Loucy (cell line): Measurements from ENCODE around the gene ATP8B2.

ENCODE experiments used
- H2AFZ ChIP-seq: fragments of 200-600 bp; sonication (generic); 2 replicates; pipeline ENCODE4 v1.6.0; 2016; ENCODE audit warnings: antibody characterized with exemption, mild to moderate bottlenecking, low read length, moderate library complexity
- H3F3A ChIP-seq: fragments of 200-600 bp; 2 replicates; pipeline ENCODE4 v1.6.0; 2016; ENCODE audit warnings: antibody characterized with exemption, low read depth, mild to moderate bottlenecking
- H3K27me3 ChIP-seq: fragments of 200-600 bp; sonication (generic); 2 replicates; pipeline ENCODE4 v1.6.1; 2014; ENCODE audit warnings: low read length, mild to moderate bottlenecking; ENCODE audit not compliant: insufficient read depth, poor library complexity, severe bottlenecking
- H3K36me3 ChIP-seq: fragments of 200-600 bp; sonication (generic); 2 replicates; pipeline ENCODE4 v1.6.1; 2016; ENCODE audit warnings: low read length; ENCODE audit not compliant: insufficient read depth
- H3K4me1 ChIP-seq: fragments of 200-600 bp; sonication (generic); 2 replicates; pipeline ENCODE4 v1.5.1; 2014; ENCODE audit warnings: low read length, mild to moderate bottlenecking; ENCODE audit not compliant: insufficient read depth, poor library complexity, severe bottlenecking
- H3K4me2 ChIP-seq: fragments of 200-600 bp; sonication (generic); 2 replicates; pipeline ENCODE4 v1.6.0; 2014; ENCODE audit warnings: antibody characterized with exemption, low read length, low read depth, mild to moderate bottlenecking; ENCODE audit not compliant: poor library complexity, severe bottlenecking
- H3K4me3 ChIP-seq: fragments of 200-600 bp; sonication (generic); 2 replicates; pipeline ENCODE4 v1.5.1; 2014; ENCODE audit warnings: low read length, mild to moderate bottlenecking, mixed read lengths; ENCODE audit not compliant: poor library complexity, severe bottlenecking
- H3K79me2 ChIP-seq: fragments of 200-600 bp; sonication (generic); 2 replicates; pipeline ENCODE4 v1.6.1; 2014; ENCODE audit warnings: low read length; ENCODE audit not compliant: insufficient read depth
- H3K9ac ChIP-seq: fragments of 200-600 bp; sonication (generic); 2 replicates; pipeline ENCODE4 v1.6.0; 2014; ENCODE audit warnings: mild to moderate bottlenecking, low read depth, low read length, moderate library complexity; ENCODE audit not compliant: poor library complexity, severe bottlenecking
- H3K9me2 ChIP-seq: fragments of 200-600 bp; sonication (generic); replicated peaks from 2 replicates; pipeline ENCODE4 v1.6.1; 2016; ENCODE audit warnings: low read depth, low read length, mixed read lengths
- H3K9me3 ChIP-seq: fragments of 200-600 bp; sonication (generic); 2 replicates; pipeline ENCODE4 v1.6.1; 2014; ENCODE audit warnings: mild to moderate bottlenecking, antibody characterized with exemption, low read length, low read depth; ENCODE audit not compliant: insufficient read depth
- H4K20me1 ChIP-seq: fragments of 200-600 bp; sonication (generic); 2 replicates; pipeline ENCODE4 v1.6.0; 2014; ENCODE audit warnings: antibody characterized with exemption, low read length, mild to moderate bottlenecking; ENCODE audit not compliant: insufficient read depth, poor library complexity, severe bottlenecking
- CTCF ChIP-seq: fragments of 200-600 bp; sonication (generic); conservative IDR thresholded peaks from 2 replicates; pipeline ENCODE4 v1.5.1; 2014; ENCODE audit warnings: mild to moderate bottlenecking, antibody characterized with exemption, low read length
- EZH2phosphoT487 ChIP-seq: fragments of 200-600 bp; IDR thresholded peaks from 2 replicates; pipeline ENCODE4 v1.6.1; 2018; ENCODE audit warnings: antibody characterized with exemption, mild to moderate bottlenecking, moderate library complexity, borderline replicate concordance

Gene ATP8B2

GRCh38 chr1:154349121-154349520 is 23.8 kb downstream of the ATP8B2 start:
- Histone ChIP-seq H3K9me3 (no peaks in the 10 kb centered on the region), H3K4me1 (peaks cover 10% of the 10 kb centered on the region), H3K27me3 (no peaks in the 10 kb centered on the region), H3K4me2 (no peak overlapping the region), H3K4me3 (no peak overlapping the region), H4K20me1 (no peaks in the 10 kb centered on the region), H3F3A (no peaks in the 10 kb centered on the region), H3K79me2 (no peaks in the 10 kb centered on the region), H3K9ac (no peak overlapping the region), H3K36me3 (peaks cover 38% of the 10 kb centered on the region; the same call in 1 of the 2 replicates), H2AFZ (no peak overlapping the region), H3K9me2 (no peaks in the 10 kb centered on the region)
- TF ChIP-seq EZH2phosphoT487, result no peak

- no peaks in the 10 kb centered on the region for H3K79me2 ChIP-seq
- TF ChIP-seq CTCF, result no peak
- TF ChIP-seq EZH2phosphoT487, result no peak
- H3K9ac ChIP-seq, result no peak overlapping the region
- peaks cover 26% of the 10 kb centered on the region; the same call in 1 of the 2 replicates for H3K36me3 ChIP-seq
- no peaks in the 10 kb centered on the region for H4K20me1 ChIP-seq
- no peaks in the 10 kb centered on the region for H3F3A ChIP-seq
- H3K4me2 ChIP-seq, result no peak overlapping the region
- no peak overlapping the region for H3K4me3 ChIP-seq
- H3K27me3 ChIP-seq, result no peaks in the 10 kb centered on the region
- peaks cover 11% of the 10 kb centered on the region for H3K4me1 ChIP-seq
- no peaks in the 10 kb centered on the region for H3K9me2 ChIP-seq
- H2AFZ ChIP-seq, result no peak overlapping the region
- H3K9me3 ChIP-seq, result no peaks in the 10 kb centered on the region
Measured at GRCh38 chr1:154350383-154350782, 25.1 kb downstream of the ATP8B2 start.

GRCh38 chr1:154351363-154352068 is 26.2 kb downstream of the ATP8B2 start:
- H2AFZ ChIP-seq, result no peak overlapping the region
- peaks cover 11% of the 10 kb centered on the region for H3K4me1 ChIP-seq
- no peaks in the 10 kb centered on the region for H3K27me3 ChIP-seq
- TF ChIP-seq EZH2phosphoT487, result no peak
- peaks cover 15% of the 10 kb centered on the region; the same call in 1 of the 2 replicates for H3K36me3 ChIP-seq
- H3K9me3 ChIP-seq, result no peaks in the 10 kb centered on the region
- H3K4me3 ChIP-seq, result no peak overlapping the region
- H3K79me2 ChIP-seq, result no peaks in the 10 kb centered on the region
- H3K9ac ChIP-seq, result no peak overlapping the region
- no peak overlapping the region for H3K4me2 ChIP-seq
- no peaks in the 10 kb centered on the region for H4K20me1 ChIP-seq
- H3K9me2 ChIP-seq, result no peaks in the 10 kb centered on the region
- H3F3A ChIP-seq, result no peaks in the 10 kb centered on the region

GRCh38 chr1:154352245-154352580 is 26.9 kb downstream of the ATP8B2 start:
- Histone ChIP-seq H3K4me1 (peaks cover 11% of the 10 kb centered on the region), H3K9me3 (no peaks in the 10 kb centered on the region), H3K79me2 (no peaks in the 10 kb centered on the region), H3K27me3 (no peaks in the 10 kb centered on the region), H2AFZ (no peak overlapping the region), H3K4me2 (peak overlapping the region; percentile 65), H3F3A (no peaks in the 10 kb centered on the region), H3K9me2 (no peaks in the 10 kb centered on the region), H3K4me3 (peak overlapping the region; percentile 65), H4K20me1 (no peaks in the 10 kb centered on the region), H3K9ac (peak overlapping the region; percentile 20), H3K36me3 (peaks cover 13% of the 10 kb centered on the region; the same call in 1 of the 2 replicates)
- TF ChIP-seq CTCF, result no peak
- TF ChIP-seq EZH2phosphoT487, result no peak
